Activated CD8-positive, alpha-beta memory T cell treated with anti-CD3 and anti-CD28 coated beads, Interleukin-2, amount 50 U/mL, for 1 hour (primary cell): Measurements from ENCODE around the gene HSH2D.
"Not testable (repeated sequence)": the region's sequence is repeated elsewhere in the genome, so short reads cannot be mapped to it uniquely, and the experiment has no call there.

ENCODE experiments used
- DNase-seq: peaks from one replicate; pipeline ENCODE4 v3.0.0-alpha.2; 2020; ENCODE audit errors: extremely low read depth

Gene HSH2D

GRCh38 chr19:16119075-16119857, 24.2 kb upstream of the HSH2D start:
- not testable (repeated sequence) for DNase-seq

GRCh38 chr19:16121141-16121540, 22.3 kb upstream of the HSH2D start:
- no peak for DNase-seq

- no peak for DNase-seq
Observed at GRCh38 chr19:16121967-16122366, 21.5 kb upstream of the HSH2D start.

- DNase-seq: no peak
Observed at GRCh38 chr19:16124953-16125352, 18.5 kb upstream of the HSH2D start.

- DNase-seq: no peak
Observed at GRCh38 chr19:16125737-16126495, 17.6 kb upstream of the HSH2D start.

- DNase-seq: no peak
Observed at GRCh38 chr19:16127080-16127479, 16.4 kb upstream of the HSH2D start.

GRCh38 chr19:16127776-16128371, 15.6 kb upstream of the HSH2D start:
- no peak for DNase-seq

- no peak for DNase-seq
Observed at GRCh38 chr19:16131648-16132047, 11.8 kb upstream of the HSH2D start.

- DNase-seq: no peak
Observed at GRCh38 chr19:16133818-16134217, 9.7 kb upstream of the HSH2D start.

GRCh38 chr19:16134510-16134909, 9.0 kb upstream of the HSH2D start:
- DNase-seq: no peak

GRCh38 chr19:16135430-16136127, 7.9 kb upstream of the HSH2D start:
- DNase-seq: no peak

GRCh38 chr19:16136185-16136999, 7.1 kb upstream of the HSH2D start:
- no peak for DNase-seq

- DNase-seq: no peak
Observed at GRCh38 chr19:16139752-16140151, 3.7 kb upstream of the HSH2D start.

GRCh38 chr19:16141043-16141442, 2.4 kb upstream of the HSH2D start:
- no peak for DNase-seq

GRCh38 chr19:16142032-16142580, 1.4 kb upstream of the HSH2D start:
- DNase-seq: no peak

- no peak for DNase-seq
Observed at GRCh38 chr19:16144216-16144581, 714 bp downstream of the HSH2D start.

- no peak for DNase-seq
Observed at GRCh38 chr19:16146112-16146511, 2.6 kb downstream of the HSH2D start.

GRCh38 chr19:16148443-16149229, 5.2 kb downstream of the HSH2D start:
- no peak for DNase-seq

- no peak for DNase-seq
Observed at GRCh38 chr19:16153582-16154336, 10.3 kb downstream of the HSH2D start.

GRCh38 chr19:16154557-16154956, 11.1 kb downstream of the HSH2D start:
- DNase-seq: no peak
